Measurements from ENCODE around the gene SGTB.
A peak's percentile ranks its signal among the peaks of the same experiment; 100 is the strongest.

Gene SGTB, protein sequence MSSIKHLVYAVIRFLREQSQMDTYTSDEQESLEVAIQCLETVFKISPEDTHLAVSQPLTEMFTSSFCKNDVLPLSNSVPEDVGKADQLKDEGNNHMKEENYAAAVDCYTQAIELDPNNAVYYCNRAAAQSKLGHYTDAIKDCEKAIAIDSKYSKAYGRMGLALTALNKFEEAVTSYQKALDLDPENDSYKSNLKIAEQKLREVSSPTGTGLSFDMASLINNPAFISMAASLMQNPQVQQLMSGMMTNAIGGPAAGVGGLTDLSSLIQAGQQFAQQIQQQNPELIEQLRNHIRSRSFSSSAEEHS

DNA sequence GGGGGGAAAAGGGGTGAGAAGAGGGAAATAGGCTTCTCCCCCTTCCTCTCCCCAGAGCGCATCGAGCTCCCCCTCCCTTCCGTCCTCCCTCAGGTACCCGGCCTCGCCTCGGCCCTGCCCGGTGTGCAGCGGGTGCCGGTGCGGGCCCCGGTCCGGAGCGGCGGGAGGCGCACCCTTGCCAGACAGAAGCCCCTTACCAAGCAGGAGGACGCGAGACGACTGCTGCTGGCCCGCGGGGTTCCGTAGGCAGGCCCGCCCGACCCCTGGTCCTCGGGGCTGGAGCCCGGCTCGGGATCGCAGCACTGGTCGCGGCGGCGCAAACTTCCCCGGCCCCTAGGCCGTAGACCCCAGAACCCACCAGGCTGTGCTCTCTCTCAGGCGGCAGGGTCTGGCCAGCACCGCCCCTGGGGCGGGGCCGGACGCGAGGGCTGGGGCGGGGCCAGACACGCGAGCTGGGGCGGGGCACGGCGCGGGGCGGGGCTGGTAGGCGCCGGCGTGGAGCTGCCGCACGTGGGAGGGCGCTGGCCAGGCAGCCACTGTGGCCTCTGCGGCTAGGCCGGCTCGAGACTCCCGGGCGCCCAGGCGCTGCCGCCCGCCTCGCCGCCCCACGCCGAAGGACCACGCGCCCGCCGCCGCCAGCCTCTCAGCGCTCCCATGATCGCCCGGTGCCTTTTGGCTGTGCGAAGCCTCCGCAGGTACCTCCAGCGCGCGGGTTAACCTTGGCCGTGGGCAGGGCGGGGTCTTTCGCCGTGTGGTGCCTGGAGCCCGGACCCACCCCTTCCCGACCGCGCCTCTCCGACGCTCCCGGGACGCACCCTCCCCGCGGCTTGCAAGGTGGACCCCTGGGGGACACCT lies at the start of gene SGTB, which contains the start of gene NLN:
Gene SGTB, minus strand, starts transcription at position 390 of the 855 bp plus-strand sequence. CDS start 1,302 bp downstream, outside the sequence.
Gene NLN, plus strand, starts transcription at position 486 of the 855 bp plus-strand sequence. Its CDS starts 169 bp downstream, at position 655.
- Mint-ChIP-seq H3K4me1 (ENCODE audit: low read depth) (peaks cover 27% of the 10 kb centered on the region), H3K9me3 (no peaks in the 10 kb centered on the region), H3K27me3 (no peaks in the 10 kb centered on the region), H3K4me3 (peak within 1 kb of the TSS; percentile 89), H3K27ac (peak within 1 kb of the TSS; percentile 88), H3K36me3 (ENCODE audit: low read depth) (peaks cover 21% of the 10 kb centered on the region)
- DNase-seq, result peak; percentile 94

DNA sequence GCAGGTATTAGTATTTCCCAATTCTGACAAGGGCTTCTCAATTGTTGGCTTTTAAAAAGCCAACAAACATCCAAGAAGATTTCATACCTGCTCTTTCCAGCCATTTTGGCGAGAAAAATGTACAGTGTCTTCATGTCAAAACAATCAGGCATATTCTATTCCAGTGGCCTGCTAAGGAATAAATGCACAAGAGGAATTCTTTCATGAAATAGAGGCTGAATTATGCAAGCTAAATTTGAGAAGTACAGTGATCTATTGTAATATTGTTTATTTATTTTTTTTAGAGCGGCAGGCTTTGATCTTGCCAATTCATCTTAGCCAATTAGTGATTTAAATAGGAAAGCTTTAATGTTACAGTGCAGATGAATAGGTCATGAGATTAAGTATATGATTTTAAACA lies 49.4 kb upstream of the SGTB start:
- H3K27ac Mint-ChIP-seq, result no peak overlapping the region
- H3K9me3 Mint-ChIP-seq, result no peaks in the 10 kb centered on the region
- no peak for DNase-seq
- H3K27me3 Mint-ChIP-seq, result no peaks in the 10 kb centered on the region
- H3K4me3 Mint-ChIP-seq, result no peak overlapping the region
- peaks cover 25% of the 10 kb centered on the region for H3K36me3 Mint-ChIP-seq (ENCODE audit: low read depth)
- peaks cover 26% of the 10 kb centered on the region for H3K4me1 Mint-ChIP-seq (ENCODE audit: low read depth)

DNA sequence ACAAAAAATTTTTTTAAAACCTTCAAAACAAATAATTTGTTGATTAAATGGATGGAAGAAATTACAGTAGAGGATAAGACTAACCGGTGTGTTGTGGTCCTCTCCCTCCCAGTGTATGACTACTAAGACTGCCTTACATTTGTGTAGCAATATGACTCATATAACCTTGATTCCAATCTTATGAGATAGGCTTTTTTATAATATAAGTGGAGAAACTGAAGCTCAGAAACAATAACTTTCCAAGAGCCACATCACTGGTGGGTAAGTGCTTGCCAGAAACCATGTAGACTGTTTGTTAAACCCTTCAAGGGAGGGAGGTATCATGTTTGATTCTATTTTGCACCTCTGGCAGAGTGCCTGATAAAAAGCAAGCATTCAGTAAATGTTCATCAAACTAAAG lies 47.6 kb upstream of the SGTB start:
- Mint-ChIP-seq H3K36me3 (ENCODE audit: low read depth) (peaks cover 33% of the 10 kb centered on the region), H3K9me3 (no peaks in the 10 kb centered on the region)
- no peak for DNase-seq

DNA sequence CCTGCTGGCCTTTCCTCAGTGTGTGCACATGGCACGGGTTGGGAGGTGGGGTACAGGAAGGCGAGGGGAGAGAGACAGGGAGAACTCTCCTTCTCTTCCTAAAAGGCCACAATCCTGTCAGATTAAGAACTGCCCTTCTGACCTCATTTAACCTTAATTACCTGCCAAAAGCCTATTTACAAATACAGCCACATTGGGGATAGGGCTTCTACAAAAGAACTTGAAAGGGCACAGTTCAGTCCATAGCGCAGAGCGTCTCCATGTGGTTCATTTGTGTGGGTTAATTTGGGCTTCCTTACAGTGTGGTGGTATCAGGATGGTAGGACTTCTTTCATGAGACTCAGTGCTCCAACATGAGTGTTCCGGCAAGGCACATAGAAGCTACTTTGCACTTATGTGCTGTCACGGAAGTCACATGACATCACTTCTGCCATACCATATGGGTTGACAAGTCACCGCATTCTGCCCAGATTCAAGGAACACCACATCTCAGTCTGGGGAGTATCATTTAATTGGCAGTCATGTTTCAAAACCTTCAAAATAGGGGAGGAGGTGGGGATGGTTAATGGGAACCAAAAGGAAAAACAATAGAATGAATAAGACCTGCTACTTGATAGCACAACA lies 46.9 kb upstream of the SGTB start:
- Mint-ChIP-seq H3K27ac (no peak overlapping the region), H3K4me1 (ENCODE audit: low read depth) (peaks cover 18% of the 10 kb centered on the region), H3K4me3 (no peak overlapping the region), H3K27me3 (no peaks in the 10 kb centered on the region), H3K36me3 (ENCODE audit: low read depth) (peaks cover 36% of the 10 kb centered on the region), H3K9me3 (no peaks in the 10 kb centered on the region)
- no peak for DNase-seq

More for the DNA sequence above, 47.6 kb upstream of the SGTB start:
- Mint-ChIP-seq H3K4me1 (ENCODE audit: low read depth) (peaks cover 24% of the 10 kb centered on the region), H3K27me3 (no peaks in the 10 kb centered on the region), H3K4me3 (no peak overlapping the region), H3K27ac (no peak overlapping the region)

- peaks cover 45% of the 10 kb centered on the region for H3K36me3 Mint-ChIP-seq (ENCODE audit: low read depth)
- no peak overlapping the region for H3K4me3 Mint-ChIP-seq
These were observed 45.7 kb upstream of the SGTB start for GRCh38 chr5:65767565-65767964.

DNA sequence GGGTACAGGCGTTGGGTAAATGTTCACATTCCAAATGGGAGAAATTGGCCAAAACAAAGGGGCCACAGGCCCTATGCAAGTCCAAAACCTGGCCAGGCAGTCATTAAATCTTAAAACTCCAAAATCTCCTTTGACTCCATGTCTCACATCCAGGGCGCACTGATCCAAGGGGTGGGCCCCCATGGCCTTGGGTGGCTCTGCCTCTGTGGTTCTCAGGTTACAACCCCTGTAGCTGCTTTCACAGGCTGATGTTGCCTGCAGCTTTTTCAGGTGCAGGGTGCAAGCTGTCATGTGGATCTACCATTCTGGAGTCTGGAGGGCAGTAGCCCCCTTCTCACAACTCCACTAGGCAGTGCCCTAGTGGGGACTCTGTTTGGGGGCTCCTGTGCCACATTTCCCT lies 44.9 kb upstream of the SGTB start:
- Mint-ChIP-seq H3K4me3 (no peak overlapping the region), H3K9me3 (no peaks in the 10 kb centered on the region), H3K27me3 (no peaks in the 10 kb centered on the region), H3K27ac (no peak overlapping the region), H3K4me1 (ENCODE audit: low read depth) (peaks cover 18% of the 10 kb centered on the region), H3K36me3 (ENCODE audit: low read depth) (peaks cover 45% of the 10 kb centered on the region)
- no peak for DNase-seq

More at GRCh38 chr5:65767565-65767964, 45.7 kb upstream of the SGTB start:
- Mint-ChIP-seq H3K9me3 (no peaks in the 10 kb centered on the region), H3K27ac (no peak overlapping the region), H3K4me1 (ENCODE audit: low read depth) (peaks cover 18% of the 10 kb centered on the region), H3K27me3 (no peaks in the 10 kb centered on the region)
- DNase-seq, result no peak

- H3K27ac Mint-ChIP-seq, result peak overlapping the region; percentile 1
- peaks cover 18% of the 10 kb centered on the region for H3K4me1 Mint-ChIP-seq (ENCODE audit: low read depth)
- no peak overlapping the region for H3K4me3 Mint-ChIP-seq
- H3K36me3 Mint-ChIP-seq (ENCODE audit: low read depth), result peaks cover 45% of the 10 kb centered on the region
- DNase-seq, result no peak
- no peaks in the 10 kb centered on the region for H3K27me3 Mint-ChIP-seq
- no peaks in the 10 kb centered on the region for H3K9me3 Mint-ChIP-seq
These were observed 44.3 kb upstream of the SGTB start for GRCh38 chr5:65766175-65766574.

GRCh38 chr5:65765582-65765981 lies 43.7 kb upstream of the SGTB start:
- DNase-seq, result no peak
- Mint-ChIP-seq H3K4me3 (no peak overlapping the region), H3K27me3 (no peaks in the 10 kb centered on the region), H3K4me1 (ENCODE audit: low read depth) (peaks cover 21% of the 10 kb centered on the region), H3K27ac (no peak overlapping the region), H3K9me3 (no peaks in the 10 kb centered on the region), H3K36me3 (ENCODE audit: low read depth) (peaks cover 45% of the 10 kb centered on the region)

DNA sequence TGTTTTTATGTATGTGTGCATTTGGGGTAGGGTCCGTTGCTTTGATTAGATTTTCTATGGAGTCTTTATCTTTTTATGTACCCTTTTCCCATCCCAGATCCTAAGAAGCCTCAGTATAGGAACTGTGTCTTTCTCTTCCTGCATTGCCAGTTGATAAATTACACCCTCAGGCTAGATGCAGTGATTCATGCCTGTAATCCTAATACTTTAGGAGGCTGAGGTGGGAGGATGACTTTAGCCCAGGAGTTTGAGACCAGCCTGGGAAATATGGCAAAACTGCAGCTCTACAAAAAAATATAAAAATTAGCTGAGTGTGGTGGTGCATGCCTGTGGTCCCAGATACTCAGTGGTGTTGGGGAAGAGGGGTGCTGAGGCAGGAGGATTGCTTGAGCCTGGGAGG lies 40.3 kb upstream of the SGTB start:
- no peaks in the 10 kb centered on the region for H3K27me3 Mint-ChIP-seq
- H3K9me3 Mint-ChIP-seq, result no peaks in the 10 kb centered on the region
- H3K27ac Mint-ChIP-seq, result no peak overlapping the region
- peaks cover 42% of the 10 kb centered on the region for H3K36me3 Mint-ChIP-seq (ENCODE audit: low read depth)
- no peak overlapping the region for H3K4me3 Mint-ChIP-seq
- H3K4me1 Mint-ChIP-seq (ENCODE audit: low read depth), result peaks cover 11% of the 10 kb centered on the region
- DNase-seq, result no peak

GRCh38 chr5:65760504-65761275 lies 38.8 kb upstream of the SGTB start:
- no peak for DNase-seq
- Mint-ChIP-seq H3K27ac (no peak overlapping the region), H3K36me3 (ENCODE audit: low read depth) (peaks cover 28% of the 10 kb centered on the region), H3K4me1 (ENCODE audit: low read depth) (peaks cover 3% of the 10 kb centered on the region), H3K4me3 (no peak overlapping the region), H3K9me3 (no peaks in the 10 kb centered on the region), H3K27me3 (no peaks in the 10 kb centered on the region)

- Mint-ChIP-seq H3K4me1 (ENCODE audit: low read depth) (peaks cover 3% of the 10 kb centered on the region), H3K4me3 (no peak overlapping the region), H3K27ac (no peak overlapping the region), H3K36me3 (ENCODE audit: low read depth) (peaks cover 20% of the 10 kb centered on the region), H3K27me3 (no peaks in the 10 kb centered on the region), H3K9me3 (no peaks in the 10 kb centered on the region)
- no peak for DNase-seq
These were observed 36.7 kb upstream of the SGTB start for GRCh38 chr5:65758546-65759144.

DNA sequence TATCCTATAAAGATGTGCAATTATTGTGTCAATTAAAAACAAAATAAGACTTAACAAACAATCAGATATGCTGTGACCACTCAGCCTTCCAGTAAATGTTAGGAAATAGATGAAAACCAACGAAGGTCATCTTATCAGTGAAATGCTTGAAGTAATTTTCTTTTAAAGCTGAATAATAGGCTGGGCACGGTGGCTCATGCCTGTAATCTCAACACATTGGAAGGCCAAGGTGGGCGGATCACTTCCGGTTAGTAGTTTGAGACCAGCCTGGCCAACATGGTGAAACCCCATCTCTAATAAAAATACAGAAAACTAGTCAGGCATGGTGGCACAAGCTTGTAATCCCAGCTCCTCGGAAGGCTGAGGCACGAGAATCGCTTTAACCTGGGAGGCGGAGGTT lies 31.3 kb upstream of the SGTB start:
- Mint-ChIP-seq H3K36me3 (ENCODE audit: low read depth) (no peaks in the 10 kb centered on the region), H3K27ac (no peak overlapping the region), H3K4me3 (no peak overlapping the region), H3K27me3 (no peaks in the 10 kb centered on the region), H3K4me1 (ENCODE audit: low read depth) (peaks cover 5% of the 10 kb centered on the region), H3K9me3 (no peaks in the 10 kb centered on the region)
- no peak for DNase-seq

- H3K27me3 Mint-ChIP-seq, result no peaks in the 10 kb centered on the region
- H3K4me3 Mint-ChIP-seq, result no peak overlapping the region
- no peaks in the 10 kb centered on the region for H3K36me3 Mint-ChIP-seq (ENCODE audit: low read depth)
- peaks cover 5% of the 10 kb centered on the region for H3K4me1 Mint-ChIP-seq (ENCODE audit: low read depth)
- no peak for DNase-seq
- H3K9me3 Mint-ChIP-seq, result no peaks in the 10 kb centered on the region
- no peak overlapping the region for H3K27ac Mint-ChIP-seq
These were observed 29.0 kb upstream of the SGTB start for GRCh38 chr5:65750938-65751337.

- Mint-ChIP-seq H3K27ac (no peak overlapping the region), H3K27me3 (no peaks in the 10 kb centered on the region), H3K4me1 (ENCODE audit: low read depth) (peaks cover 5% of the 10 kb centered on the region), H3K36me3 (ENCODE audit: low read depth) (no peaks in the 10 kb centered on the region), H3K4me3 (no peak overlapping the region), H3K9me3 (no peaks in the 10 kb centered on the region)
- no peak for DNase-seq
These were observed 28.0 kb upstream of the SGTB start for GRCh38 chr5:65749956-65750355.
